GM12874 (cell line): ENCODE measurements around the gene RPTOR.

ENCODE experiments used
- TF ChIP-seq, protein P1 (sequence below): IDR thresholded peaks from 2 replicates; pipeline ENCODE4 v1.5.1; 2011; ENCODE audit warnings: low read depth, mild to moderate bottlenecking, control low read depth, low read length, moderate library complexity; ENCODE audit not compliant: insufficient read depth

The RPTOR gene

DNA sequence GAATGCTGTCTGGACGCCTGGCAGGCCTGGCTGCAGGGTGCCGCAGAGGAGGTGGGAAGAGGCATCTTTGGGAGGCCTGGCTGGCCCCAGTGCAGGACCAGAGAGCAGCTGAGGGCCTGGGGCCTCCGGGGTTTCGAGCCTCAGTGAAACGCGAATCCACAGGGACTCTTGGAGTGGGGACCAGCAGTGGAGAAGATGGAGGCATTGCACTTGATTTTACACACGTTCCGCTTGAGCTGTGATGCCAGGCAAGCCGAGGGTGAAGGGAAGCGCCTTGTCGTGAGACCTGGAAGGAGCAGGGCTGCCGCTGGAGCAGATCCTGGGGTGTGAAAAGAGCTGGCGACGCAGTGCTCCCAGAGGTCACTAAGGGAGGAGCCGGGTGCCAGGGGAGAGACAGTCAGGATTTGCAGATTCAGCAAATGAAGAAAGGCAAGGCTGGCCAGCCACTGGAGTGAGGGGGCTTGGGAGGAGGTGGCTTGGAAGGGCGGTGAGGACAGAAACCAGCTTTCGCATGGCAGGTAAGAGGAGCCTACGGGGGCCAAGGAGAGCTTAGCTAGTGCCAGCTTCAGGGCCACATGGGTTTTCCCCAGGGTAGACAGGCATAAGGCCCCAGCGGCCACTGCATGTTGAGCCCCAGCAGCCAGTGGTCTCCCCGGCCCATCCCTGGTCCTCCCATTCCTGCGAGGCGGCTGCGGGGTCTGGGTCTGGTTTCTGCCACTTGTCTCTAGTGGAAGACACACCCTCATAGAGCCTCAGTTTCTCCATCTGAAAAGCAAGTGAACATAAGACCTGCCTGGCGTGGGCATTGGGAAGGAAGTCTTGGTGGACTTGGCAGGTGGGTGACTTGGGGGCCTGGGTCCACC, 271.8 kb downstream of the RPTOR start:
- TF ChIP-seq, protein P1, sequence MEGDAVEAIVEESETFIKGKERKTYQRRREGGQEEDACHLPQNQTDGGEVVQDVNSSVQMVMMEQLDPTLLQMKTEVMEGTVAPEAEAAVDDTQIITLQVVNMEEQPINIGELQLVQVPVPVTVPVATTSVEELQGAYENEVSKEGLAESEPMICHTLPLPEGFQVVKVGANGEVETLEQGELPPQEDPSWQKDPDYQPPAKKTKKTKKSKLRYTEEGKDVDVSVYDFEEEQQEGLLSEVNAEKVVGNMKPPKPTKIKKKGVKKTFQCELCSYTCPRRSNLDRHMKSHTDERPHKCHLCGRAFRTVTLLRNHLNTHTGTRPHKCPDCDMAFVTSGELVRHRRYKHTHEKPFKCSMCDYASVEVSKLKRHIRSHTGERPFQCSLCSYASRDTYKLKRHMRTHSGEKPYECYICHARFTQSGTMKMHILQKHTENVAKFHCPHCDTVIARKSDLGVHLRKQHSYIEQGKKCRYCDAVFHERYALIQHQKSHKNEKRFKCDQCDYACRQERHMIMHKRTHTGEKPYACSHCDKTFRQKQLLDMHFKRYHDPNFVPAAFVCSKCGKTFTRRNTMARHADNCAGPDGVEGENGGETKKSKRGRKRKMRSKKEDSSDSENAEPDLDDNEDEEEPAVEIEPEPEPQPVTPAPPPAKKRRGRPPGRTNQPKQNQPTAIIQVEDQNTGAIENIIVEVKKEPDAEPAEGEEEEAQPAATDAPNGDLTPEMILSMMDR = no peak

DNA sequence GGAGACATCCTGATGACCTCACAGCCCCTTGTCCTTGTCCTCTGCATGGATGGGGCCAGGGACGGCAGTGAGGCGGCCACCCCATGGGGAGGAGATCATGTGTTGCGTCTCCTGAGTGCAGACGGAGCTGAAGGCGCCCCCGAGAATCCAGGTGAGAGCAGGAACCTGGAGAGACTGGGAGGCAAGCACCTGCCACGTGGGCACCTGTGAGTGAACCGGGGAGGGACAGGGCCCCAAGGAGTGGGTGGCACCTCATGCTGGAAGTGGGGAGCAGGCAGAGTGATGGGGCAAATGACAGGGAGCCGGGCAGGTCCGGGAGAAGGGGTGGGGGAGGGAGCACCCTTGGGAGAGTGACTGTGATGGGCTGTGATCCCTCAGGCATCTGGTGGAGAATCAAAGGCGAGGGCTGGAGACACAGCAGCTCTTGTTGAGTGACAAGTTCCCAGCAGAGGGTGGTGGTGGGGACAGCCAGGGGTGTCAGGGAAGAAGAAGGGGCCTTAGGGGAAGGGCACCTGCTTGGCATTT, 272.7 kb downstream of the RPTOR start:
- TF ChIP-seq, protein P1 = no peak

DNA sequence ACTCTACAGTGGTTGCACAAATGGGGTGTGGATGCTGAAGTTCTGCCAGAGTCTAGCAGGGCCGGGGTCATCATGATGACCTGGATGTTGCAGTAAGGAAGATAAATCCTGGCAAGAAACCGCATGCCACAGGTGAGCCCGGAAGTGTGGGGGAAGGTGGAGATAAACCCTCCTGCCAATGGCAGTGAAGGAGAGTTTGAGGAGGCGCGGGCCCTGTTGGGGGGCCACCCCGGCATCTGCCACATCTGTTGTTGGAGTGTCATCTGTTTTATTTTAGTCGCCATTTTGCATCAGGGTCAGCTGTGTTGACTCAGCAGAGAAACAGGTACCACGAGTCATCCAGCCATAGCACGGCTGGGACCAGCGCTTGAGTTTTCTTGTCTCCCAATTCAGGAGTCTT, 273.2 kb downstream of the RPTOR start:
- TF ChIP-seq, protein P1 = no peak

DNA sequence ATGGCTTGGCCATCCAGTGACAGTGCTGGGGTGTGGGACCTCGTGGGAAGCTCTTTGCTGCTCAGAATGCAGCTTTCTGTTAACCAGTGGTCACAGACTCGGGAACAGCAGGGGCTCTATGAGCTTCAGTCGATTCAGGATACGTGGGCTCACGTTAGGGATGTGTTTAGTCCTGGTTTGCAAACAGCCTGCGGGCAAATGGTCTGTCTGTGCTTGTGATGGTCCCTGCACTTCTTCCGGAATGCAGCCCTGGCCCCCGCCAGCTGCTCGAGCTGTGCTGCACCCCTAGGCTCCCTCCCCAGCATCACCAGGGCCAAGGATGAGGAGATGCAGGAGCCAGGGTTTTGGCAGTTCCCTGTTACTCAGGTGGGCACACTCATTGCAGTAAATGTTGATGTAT, 274.2 kb downstream of the RPTOR start:
- TF ChIP-seq, protein P1 = no peak

DNA sequence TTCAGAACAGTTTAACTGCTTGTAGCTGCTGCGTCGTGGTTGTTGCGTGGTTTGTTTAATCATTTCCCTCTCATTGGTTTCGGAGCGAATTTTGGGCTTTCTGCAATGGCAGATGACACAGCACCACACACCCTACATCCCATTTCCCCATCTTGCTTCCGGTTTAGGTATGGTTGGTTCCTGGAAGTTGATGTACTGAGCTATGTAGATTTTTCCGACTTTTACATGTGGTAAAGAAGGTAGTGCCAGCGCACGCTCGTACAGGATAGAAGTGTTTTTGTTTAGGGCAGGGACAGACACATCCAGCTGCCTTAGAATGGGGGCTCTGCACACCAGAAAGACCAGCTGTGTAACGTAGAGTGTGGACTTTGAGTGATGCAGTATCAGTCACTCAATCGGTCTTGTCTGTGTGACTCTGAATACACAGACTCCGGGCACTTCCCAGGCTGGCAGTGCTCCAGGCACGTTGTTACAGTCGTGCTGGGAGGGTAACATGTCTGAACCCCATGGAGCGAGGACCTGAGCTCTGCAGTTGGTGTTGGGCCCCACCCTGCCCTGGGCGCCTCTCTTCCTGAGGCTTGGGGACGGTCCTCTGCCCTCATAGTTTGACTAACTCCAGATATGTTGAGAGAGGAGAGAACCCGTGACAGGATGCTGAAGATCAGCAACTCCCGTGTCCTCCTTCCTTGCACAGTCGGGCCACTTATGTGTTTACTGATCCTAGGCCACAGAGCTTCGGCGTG, 275.0 kb downstream of the RPTOR start:
- TF ChIP-seq, protein P1 = no peak

DNA sequence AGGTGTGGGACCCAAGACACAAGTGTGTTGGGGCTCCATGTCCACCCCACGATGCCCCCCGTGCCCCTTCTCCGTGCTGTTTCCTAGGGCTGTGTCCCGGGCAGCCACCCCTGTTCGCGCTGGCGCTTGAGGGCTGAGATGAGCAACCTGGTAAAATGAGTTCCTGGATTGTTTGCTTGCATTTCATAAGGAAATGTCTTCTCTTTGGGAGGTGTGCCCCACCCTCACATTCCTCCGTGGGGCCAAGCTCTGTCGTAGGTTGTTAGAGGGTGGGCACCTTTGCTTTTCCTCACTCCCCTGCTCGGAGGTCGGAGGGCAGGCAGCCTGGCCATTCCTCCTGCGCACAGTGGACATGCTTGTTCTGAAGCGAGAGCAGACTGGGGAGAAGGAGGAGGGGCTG, 275.7 kb downstream of the RPTOR start:
- TF ChIP-seq, protein P1 = no peak

DNA sequence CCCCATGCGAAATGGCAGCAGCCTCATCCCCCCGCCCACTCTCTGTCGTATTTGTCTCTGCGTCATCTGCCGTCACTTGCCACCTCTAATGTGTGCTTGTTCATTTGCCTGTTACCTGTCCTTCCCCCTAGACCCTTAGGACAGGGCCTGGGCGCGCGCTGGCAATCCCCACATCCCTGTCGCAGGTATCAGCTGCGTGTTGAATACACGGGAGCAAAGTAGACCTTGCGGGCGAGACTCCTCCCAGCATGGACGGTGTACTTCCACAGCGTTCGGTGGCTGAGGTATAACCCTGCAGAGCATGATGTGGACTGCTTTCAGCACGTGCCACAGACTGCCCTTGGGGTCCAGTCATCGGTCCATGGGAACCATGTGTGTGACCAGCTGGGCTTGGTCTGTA, 276.9 kb downstream of the RPTOR start:
- TF ChIP-seq, protein P1 = no peak
